Kidney tubule cell (primary cell): Measurements from ENCODE around the gene SP2.

Experiments
- DNase-seq: peaks from one replicate; pipeline ENCODE4 v3.0.0-alpha.2; 2018; ENCODE audit warnings: low spot score

Gene SP2

GRCh38 chr17:47973541-47973940, 77.5 kb downstream of the SP2 start:
- DNase-seq: no peak

GRCh38 chr17:47975189-47975822, 79.3 kb downstream of the SP2 start:
- DNase-seq: no peak

GRCh38 chr17:47975823-47976205, 79.8 kb downstream of the SP2 start:
- DNase-seq: no peak

DNA sequence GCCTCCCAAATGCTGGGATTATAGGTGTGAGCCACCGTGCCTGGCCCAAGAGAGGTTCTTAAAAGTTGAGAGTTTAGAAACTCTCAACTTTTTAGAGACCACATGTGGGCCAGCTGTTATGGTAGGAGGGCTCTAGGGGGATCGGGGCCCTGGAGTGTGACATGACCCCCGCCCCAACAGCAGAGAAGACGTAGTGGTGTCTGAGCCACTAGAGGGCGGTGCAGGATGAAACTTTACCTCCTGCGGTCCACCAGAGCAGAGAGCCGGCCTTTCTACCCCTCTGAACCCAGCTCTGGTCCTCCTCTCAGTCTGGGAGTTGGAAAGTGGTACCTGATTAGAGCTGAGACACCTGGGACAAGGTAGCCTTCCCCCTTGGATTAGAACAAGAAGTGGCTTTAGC, 82.3 kb downstream of the SP2 start:
- peak; percentile 54 for DNase-seq
